HG03354 (cell line): ENCODE results near the gene STXBP6.
A peak's percentile ranks its signal among the peaks of the same experiment; 100 is the strongest.

Source experiments
- ATAC-seq: cut with Tn5 transposase; IDR thresholded peaks from one replicate; pipeline ENCODE4 v1.9.1; 2021; ENCODE audit warnings: mild to moderate bottlenecking; ENCODE audit not compliant: unreplicated experiment, poor library complexity, severe bottlenecking

STXBP6 gene

DNA sequence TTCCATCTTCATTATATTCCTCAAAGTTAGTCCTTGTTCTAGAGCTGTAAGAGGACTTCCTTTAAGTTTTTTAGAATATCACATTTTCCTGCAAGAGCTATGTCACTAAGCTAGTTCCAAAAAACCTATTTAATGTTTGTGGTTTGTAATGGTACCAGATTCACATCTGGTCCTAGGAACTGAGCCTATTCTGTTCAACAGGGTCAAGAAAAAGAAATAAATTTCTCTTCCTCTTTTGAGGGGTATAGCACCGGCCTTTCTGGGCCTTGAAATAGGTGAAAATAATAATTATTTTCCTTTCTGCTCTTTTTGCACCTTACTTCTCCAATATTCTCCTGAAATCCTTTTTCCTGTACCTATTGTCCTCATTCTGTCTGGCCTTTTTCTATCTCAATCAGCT, 3.6 kb upstream of the STXBP6 start:
- no peak for ATAC-seq

DNA sequence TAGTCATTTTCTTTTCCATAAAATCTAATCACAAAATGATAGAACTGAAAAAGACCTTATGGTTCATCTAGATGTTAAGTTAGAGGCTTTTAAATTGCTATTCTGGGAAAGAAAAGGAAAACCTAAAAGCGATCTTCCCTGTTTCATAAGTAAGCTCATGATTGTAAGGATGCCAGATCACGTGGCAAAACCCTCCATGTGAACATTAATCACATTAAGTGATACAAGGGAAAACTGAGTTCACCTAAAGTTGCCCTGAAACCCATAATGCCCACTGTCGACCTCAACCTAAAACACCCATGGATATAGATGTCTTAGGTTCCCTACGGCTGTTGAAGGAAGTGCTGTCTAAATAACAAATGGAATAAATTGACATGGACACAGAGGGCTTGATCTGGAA, 3.0 kb upstream of the STXBP6 start:
- ATAC-seq = no peak

DNA sequence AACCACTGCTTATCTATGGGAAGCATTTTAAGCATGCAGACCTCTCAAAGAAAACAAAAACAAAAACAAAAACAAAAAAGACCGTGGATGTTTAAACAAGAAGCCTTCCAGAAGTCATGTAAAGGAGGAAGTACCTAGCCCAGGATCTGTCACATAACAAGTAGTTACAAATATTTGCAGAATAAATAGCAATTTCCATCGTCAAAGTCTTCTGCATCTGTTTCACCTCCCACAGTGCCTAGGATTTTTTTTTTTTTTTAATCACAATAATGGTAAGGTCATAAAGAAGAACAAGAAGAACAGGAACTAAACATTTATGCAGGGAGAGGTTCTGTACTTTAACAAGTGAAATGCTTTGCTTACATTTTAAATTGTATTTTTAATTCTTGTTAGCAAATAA, 2.4 kb upstream of the STXBP6 start:
- ATAC-seq = no peak

- peak; percentile 5 for ATAC-seq
Measured at GRCh38 chr14:25050269-25051150, 563 bp upstream of the STXBP6 start.

DNA sequence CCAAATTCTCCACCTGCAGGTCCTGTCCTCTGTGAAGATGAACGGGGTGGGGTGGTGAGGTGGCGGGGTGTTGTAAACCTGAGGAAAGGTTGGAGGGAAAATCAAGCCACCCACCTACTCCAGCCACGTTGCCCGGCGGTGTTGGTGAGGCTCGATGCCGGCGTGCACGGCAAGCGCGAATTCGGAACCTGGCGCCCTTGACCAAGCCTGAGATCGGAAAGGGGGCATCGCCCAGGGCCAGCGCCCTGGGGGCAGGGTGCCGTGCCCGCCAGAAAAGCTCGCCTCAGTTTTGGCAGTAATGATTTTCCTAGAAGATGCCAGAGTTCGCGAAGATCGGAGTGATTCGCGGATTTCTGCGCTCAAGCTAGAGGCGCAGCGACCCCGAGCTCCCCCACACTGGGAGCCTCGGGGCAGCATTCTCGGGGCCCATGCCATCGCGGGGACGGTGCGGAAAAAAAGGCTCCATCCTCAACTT, 817 bp downstream of the STXBP6 start:
- ATAC-seq = no peak

- no peak for ATAC-seq
Measured at GRCh38 chr14:25048170-25049016, 1.6 kb downstream of the STXBP6 start.

DNA sequence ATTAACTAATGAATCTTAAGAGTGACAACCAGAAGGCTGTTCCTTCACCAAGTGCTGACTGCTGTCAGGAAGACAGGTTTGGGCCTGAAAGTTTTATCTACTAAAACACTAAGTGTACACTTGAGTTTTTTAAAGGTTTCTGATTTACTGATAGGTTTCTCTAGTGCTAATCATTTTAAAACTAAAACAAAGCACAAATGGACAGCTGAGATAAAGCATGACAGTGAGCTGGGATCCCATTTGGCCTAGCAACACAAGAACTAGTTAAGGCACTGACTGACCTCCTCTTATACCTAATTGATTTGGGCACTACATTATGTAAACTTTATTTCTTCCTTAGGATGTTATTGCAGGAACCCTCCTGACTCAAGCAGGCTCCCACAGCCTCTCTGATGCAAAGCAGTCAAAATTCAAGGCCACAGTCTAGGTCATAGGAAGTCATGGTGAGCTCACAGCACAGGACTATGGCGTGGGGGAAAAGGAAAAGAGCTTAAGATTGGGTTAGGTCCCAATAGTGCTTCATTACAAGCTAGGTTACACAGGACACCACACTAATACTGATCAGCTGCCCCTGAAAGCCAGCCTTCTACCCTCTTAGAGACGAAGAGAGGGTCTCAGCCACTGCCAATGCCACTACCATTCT, 3.5 kb downstream of the STXBP6 start:
- no peak for ATAC-seq

GRCh38 chr14:25044106-25044698, 5.7 kb downstream of the STXBP6 start:
- no peak for ATAC-seq

DNA sequence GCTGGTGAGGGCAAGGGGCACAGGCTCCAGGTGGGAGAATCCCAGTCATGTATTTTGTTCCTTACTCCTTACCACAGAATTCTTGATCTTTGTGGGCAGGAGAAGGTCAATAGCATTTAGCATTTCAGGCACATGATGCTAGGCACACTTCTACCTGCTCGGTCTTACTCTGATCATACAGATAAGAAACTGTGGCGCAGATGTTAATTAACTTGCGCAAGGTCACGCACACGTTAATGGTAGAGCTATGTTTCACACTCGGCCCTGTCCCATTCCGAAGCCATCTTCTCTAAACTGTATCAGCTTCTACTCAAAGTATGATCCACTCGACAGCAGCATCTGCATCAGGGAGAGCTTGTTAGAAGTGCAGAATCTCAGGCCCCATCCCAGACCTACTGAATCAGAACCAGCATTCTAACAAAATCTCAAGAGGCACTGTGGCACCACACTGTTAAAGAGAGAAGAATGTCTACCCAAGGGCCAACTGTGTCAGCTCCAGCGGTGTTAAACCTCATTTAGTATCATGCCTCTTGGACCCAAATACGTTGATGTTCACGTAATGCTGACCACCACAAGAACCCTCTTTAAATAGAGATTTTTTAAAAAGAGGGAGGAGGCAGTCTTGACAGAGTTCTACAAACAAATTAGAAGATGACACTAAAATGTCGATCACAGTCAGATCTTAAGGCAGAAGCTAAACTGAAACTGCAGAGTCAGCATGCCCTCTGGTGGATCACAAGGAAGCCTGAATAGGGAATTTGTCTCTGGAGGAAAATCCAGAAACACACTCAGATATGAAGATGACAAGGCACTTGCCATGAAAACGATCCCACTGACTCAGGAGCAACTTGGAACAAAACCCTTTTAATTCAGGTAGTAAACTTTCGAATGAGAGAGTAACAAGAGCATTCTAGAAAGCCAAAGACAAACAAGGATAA, 7.3 kb downstream of the STXBP6 start:
- no peak for ATAC-seq

GRCh38 chr14:25041898-25042297, 8.0 kb downstream of the STXBP6 start:
- peak; percentile 51 for ATAC-seq

DNA sequence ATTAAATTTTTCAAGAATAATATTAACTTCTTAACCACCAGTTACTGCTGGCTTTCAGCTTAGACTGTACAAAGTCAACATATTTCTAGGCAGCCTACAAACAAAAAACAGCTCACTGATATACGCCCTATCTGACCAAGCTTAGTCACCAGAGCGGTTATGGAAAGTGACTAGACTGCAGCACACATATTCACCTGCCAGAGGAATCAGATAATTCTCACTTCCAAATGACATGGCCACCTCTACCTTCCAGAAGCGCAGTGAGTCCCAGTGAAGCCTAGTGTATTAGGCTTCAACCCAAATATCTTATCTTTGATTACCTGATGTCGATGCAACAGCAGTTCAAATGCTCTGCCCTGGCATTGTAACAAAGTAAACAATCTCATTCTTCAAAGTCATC, 8.5 kb downstream of the STXBP6 start:
- ATAC-seq = no peak

DNA sequence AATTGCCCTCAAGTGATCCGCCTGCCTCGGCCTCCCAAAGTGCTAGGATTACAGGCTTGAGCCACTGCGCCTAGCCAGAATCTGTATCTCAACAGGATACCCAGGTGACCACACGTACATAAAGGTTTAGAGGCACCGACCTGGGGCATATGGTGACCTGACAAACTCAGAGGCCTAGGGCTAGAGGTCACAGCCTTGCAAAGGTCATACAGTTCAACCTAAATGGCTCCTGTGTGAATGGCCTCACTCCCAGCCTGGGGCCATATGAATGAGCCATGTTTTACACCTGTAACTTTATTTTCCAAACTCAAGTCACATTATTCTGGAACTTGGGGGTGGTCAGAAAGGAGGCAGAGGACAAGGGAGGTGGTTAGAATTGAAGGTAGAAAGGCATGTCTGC, 10.0 kb downstream of the STXBP6 start:
- no peak for ATAC-seq

GRCh38 chr14:25038044-25038668, 11.8 kb downstream of the STXBP6 start:
- ATAC-seq = no peak

- no peak for ATAC-seq
Measured at GRCh38 chr14:25037032-25037431, 12.9 kb downstream of the STXBP6 start.

DNA sequence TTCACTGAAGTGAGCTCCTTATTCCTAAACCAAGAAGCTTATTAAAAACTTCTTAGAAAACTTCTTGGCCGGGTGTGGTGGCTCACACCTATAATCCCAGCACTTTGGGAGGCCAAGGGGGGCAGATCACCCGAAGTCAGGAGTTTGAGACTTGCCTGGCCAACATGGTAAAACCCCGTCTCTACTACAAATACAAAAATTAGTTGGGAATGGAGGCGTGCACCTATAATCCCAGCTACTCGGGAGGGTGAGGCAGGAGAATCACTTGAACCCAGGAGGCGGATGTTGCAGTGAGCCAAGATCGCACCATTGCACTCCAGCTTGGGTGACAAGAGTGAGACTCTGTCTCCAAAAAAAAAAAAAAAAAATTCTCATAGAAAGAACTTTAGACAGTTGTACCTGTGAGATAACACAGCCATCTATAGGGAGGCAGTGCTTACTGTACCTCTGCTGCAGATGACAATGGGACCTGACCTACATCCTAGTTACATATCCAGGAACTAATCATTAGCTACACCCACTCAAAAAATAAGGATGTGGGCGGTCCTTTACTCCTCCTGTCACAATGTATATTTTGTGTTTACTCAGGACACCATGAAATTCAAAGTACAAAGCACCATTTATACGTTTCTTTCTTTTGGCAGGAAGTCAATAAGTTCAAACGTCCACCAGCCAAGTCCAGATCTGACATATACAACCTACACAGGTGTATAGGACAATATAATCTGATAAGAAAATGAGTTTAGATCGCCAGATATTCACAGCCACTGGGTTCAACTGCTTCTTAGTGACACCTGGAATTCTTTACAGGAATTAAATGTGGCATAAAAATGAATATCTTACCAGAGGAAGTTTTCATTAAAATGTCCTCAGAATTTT, 14.9 kb downstream of the STXBP6 start:
- ATAC-seq = no peak

DNA sequence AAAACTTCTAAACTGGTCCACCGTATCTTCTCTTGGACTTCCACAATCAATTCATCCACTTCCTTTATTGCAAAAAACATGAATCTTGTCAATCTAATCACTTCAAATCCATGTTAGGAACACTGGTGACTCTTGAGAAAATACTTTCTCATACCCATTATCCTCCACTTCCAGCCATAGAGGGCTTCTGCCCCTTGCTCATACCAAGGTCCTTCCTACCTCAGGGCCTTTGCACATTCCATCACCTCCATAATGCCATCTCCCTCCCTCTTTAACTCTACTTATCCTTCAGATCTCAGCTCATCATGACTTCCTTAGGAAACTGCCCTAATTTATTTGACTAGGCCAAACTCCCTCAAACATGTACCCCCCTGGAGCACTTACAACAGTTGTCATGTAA, 16.6 kb downstream of the STXBP6 start:
- no peak for ATAC-seq

DNA sequence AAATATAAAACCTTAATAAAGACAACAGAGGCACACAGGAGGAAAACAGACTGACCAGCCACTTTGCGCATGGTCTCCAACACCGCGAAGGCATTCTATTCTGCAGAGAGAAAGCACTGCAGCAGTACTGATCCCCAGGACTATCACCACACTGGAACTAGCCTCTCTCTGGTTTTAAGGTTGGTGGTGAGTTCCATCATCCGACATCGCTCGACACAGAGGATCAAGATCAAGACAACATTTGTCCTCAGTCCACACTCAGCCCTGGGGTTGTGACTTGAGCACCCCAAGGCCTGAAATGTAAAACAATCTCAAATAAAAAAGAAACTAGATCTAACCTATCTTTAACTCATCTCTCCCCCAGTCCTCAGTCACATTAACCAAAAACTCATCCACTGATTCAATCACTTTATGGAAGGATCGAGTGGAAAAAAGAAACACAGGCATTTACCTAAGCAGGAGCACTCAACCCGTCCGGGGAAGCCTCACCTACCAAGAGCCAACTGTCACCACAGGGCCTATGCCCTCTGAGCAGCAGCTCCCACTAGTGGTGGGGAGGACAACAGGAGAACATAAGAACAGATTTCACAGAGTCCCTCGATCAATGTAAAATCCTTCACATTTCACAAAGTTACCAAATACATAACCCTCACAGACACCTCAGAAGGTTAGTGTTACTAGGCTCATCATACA, 17.7 kb downstream of the STXBP6 start:
- peak; percentile 44 for ATAC-seq
